NCI-H446 (cell line): ENCODE measurements around the gene GRAMD4.

ENCODE experiments used
- DNase-seq, 2 experiments: peaks; one replicate each; lab custom pipeline; 2025; lab: John Stamatoyannopoulos, UW

The GRAMD4 gene

DNA sequence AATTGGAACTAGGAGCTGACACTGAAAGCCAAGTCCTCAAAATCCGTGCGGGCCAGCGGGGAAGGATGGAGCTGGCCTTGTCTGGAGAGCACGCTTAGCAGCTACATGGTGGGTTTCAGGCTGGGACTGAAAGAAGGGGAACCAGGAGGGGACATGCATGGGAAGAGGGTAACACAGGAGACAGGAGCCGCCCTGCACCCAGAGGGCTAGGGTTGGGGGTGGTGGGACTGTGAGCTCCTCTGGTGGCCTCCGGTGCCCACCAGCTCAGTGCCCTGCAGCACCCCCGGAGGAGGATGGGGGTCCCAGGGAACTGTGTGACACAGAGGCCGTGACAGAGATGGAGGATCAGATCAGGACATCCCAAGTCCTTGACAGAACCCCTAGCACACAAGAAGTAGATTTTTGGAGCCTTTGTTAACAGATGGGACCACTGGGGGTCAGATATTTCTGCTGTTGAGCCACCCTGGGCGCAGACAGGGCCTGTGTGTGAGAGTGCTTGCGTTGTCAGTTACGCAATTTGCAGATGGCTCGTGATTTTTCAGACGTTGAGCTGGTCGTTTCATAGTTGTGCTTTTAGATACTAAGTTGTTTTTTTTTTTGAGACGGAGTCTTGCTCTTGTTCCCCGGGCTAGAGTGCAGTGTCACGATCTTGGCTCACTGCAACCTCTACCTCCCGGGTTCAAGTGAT is 21.3 kb upstream of the GRAMD4 start:
- DNase-seq, result no peak

GRCh38 chr22:46600273-46600796 is 19.9 kb upstream of the GRAMD4 start:
- no peak for DNase-seq

DNA sequence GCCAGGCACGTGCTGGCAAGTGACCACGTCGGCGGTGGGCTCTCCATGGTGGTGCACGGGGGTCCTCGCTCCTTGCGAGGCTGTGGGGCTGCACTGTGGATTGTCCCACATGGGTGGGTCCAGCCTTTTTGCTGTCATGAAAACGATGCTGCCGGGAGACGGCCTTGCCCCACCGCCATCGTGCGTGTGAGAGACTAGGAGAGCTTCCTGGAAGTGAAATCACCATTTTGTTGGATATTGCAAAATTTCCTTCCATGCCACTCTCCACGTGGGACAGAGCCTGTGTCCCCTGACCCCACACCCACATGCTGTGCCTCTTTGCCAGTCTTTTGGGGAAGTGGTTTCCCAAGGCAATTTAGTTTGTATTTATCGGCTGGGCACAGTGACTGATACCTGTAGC is 18.2 kb upstream of the GRAMD4 start:
- DNase-seq, result no peak

GRCh38 chr22:46604306-46604690 is 15.9 kb upstream of the GRAMD4 start:
- DNase-seq, result no peak

DNA sequence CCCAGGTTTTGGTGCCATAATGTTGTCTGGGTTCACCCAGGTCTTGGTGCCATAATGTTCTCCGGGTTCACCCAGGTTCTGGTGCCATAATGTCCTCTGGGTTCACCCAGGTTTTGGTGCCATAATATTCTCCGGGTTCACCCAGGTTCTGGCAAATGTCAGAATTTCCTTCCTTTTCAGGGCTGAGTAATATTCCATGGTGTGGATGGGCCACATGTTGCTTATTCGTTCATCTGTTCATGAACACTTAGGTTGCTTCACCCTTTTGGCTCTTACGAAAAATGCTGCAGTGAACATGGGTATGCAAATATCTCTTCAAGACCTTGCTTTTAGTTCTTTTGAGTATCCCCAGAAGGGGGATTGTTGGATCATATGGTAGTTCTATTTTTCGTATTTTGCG is 15.1 kb upstream of the GRAMD4 start:
- no peak for DNase-seq

GRCh38 chr22:46606886-46607285 is 13.3 kb upstream of the GRAMD4 start:
- no peak for DNase-seq

GRCh38 chr22:46607483-46608114 is 12.6 kb upstream of the GRAMD4 start:
- no peak for DNase-seq

DNA sequence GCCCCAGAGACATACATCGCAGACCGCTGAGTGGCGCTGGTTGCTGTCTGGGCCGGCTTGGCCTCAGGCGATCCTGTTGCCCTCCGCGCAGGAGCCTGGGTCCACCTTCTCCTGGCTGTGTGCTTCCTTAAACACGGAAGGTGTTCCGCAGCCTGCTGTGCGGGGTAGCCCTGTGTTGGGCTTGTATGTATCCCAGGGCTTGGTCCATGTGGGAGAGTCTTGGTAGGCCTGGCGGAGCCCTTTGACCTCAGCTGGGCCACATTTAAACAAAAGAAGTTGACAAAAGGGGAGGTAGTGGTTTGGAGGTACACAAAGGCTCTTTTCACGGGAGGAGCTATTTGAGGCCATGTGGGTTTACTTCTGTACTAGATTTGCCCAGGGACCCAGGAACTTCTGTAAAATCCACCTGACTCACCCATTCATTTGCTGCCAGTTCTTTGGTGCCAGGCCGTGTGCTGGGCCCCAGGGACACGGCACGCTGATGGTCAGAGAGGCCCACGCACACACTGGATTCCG is 11.0 kb upstream of the GRAMD4 start:
- DNase-seq, result no peak

GRCh38 chr22:46609724-46610201 is 10.4 kb upstream of the GRAMD4 start:
- no peak for DNase-seq

DNA sequence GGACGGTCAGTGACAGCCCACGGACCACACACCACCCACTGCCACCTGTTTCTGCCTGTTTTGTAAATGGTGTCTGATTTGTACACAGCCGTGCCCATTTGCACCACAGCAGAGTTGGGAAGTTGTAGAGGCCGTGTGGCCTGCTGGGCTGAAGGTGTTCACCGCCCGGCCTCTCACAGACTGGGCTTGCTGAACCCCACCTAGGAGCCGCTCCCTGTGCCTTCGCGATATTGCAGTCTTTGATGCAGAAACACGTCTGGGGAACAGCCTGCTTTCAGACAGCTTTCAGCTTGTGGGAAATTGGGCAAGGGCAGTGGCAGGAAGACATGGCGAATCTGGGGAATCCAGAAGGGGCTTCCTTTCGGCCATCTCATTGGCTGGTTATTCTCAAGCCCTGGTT is 9.8 kb upstream of the GRAMD4 start:
- no peak for DNase-seq

GRCh38 chr22:46611189-46611588 is 9.0 kb upstream of the GRAMD4 start:
- DNase-seq, result no peak

DNA sequence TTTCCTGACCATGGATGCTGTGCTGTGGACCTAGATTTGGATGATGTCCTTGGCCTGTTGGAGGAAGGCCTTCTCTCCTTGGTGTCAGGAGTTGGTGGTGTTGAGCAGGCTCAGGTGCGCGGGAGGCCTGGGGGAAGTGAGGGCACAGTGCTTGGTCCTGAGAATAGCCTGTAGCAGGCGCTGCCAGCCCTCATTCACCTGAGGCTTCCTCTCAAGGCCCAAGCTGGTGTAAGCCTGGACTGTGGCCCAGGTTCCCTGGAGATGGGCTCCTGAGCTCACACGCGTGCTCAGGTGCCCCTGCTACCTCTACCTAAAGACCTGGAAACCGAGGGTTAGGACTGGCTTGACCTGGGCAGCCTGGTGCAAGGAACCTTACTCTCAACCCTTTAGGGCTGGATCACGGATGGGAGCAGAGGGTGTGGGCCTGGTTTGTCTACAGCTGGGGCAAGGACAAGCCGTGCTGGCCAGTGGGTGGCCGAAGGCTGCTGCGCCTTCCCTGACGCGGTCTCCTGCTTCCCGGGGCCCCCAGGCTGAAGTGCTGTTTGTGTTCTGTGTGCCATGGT is 7.8 kb upstream of the GRAMD4 start:
- DNase-seq, result no peak

DNA sequence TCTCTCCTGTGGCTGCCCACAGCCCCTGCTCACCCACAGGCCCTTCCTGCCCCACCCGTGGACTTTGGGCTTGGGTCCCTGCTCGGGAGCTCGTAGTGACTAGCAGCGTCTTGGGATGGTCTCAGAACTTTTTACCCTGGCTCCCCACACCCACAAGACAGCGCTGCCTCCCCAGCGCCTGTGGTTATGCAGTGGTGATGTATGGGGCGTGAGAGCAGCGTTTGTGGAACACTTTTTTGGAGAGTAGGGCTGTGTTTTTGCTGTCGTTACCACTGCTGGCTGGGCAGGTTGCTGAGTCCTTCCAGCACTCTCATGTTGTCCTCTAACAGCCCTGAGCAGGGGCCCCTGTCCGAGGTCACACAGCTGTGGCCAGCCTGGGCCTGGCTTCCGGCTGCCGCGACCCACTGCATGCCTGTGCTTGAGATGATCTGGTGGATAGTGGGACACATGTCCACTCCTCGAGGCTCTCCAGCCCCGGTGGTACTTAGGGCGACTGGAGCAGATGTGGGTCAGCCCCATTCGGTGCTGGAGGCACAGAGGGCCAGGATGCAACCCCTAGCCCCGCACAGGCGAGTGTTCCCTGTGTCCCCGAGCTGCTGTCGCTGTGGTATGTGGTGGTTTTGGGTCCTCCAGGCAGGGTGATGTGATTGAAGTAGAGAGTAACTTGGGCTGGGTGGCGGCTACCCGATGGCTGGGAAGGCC is 7.1 kb upstream of the GRAMD4 start:
- DNase-seq, result no peak

DNA sequence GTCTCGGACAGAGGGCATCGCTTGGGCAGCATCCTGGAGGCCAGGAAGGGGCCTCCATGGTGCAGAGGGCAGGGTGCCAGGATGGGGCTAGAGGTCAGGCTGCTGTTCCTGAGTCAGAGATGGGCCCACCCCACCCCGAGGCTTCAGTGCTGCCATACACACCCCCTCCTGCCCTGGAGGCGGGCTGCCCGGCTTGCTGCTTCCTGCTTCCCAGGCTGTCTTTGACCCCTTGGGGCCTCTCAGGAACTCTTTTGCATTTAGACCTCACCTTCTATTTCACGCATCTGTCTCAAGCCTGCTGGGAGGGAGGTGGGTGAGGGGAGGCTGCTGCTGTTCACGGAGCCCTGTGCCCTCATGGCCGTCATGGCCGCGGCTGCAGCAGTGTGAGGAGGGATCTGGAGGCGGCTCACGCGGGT is 6.6 kb upstream of the GRAMD4 start:
- no peak for DNase-seq

DNA sequence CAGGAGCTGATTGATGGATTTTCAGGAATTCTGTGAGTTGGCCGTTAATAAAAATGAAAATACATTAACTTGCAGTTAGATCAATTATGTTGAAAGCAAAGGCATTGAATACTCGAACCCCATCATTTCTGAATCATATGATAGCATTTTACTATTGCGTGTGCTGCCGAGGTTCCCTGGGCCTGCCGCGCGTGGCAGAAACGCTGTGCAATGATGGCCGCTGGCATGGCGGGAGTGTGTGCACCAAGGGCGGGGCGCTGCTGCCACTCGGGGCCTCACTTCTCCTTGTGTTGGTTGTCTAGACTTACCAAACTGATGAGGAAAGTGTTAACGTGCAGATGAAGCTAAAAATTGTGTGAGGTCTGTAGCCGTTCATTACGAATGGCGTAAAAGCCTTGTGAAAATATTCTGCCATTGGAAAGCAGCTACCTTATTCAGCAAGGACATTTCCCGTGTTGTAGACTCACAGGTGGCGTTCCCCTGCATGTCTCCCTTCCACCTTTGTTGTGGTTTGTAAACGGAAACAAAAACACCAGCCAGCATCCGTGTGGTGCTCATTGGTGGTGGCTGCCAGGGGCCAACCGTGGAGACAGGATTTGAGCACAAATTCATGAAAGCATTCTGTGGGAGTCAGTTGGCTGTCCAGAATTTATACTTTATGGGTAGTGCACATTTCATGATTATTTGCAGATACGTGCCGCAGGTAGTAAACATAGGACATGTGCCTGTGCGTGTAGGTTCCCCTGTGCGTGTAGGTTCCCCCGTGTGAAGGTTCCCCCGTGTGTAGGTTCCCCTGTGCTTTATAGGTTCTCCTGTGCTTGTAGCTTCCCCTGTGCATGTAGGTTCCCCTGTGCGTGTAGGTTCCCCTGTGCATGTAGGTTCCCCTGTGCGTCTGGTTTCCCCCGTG is 5.9 kb upstream of the GRAMD4 start:
- DNase-seq, result no peak

- DNase-seq, result no peak
Observed at GRCh38 chr22:46617207-46617985, 2.8 kb upstream of the GRAMD4 start.

DNA sequence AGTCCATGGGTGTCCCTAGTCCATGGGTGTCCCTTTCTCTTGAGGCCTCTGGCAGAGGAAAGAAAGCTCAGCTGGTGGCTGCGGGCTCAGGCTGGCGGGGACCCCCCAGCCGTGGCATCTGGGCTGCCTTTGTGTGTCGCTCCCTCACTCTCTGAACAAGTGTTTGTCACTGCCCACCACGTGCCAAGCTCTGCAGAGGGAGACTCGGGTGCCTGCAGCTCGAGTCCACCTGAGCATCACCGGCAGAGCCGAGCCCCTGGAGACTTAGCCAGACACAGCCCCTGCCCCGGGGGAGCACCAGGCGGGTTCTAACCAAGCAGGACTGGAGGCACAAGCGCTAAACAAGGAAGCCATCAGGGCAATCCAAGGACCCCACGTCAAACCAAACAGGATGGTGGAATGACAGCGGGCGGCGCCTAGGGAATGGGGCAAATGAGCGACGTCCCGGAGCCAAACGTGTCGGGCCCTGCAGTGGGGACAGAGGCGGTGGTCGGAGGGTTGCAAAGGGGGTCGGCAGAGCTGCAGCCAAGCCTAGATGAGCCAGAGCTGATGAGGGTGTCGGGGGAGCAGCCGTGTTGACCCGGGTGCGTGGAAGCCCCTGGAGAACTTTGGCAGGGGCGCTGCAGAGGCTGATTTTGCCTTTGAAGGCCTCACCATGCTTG is 2.1 kb upstream of the GRAMD4 start:
- DNase-seq, result no peak

GRCh38 chr22:46618667-46619066 is 1.5 kb upstream of the GRAMD4 start:
- no peak for DNase-seq

- DNase-seq, result no peak
Observed at GRCh38 chr22:46619240-46619829, 851 bp upstream of the GRAMD4 start.
